Stimulated activated CD4-positive, alpha-beta T cell treated with anti-CD3 and anti-CD28 coated beads, Interleukin-12 subunit alpha, Interleukin-12 subunit beta, amount 100 ng/mL, for 24 hours (primary cell): ENCODE measurements around the gene SGF29.
"Not testable (repeated sequence)": the region's sequence is repeated elsewhere in the genome, so short reads cannot be mapped to it uniquely, and the experiment has no call there.

Experiments
- DNase-seq, 2 experiments: peaks; one replicate each; pipeline ENCODE4 v3.0.0-alpha.2; 2020; ENCODE audit warnings: low read depth in 2 of 2

SGF29 gene

DNA sequence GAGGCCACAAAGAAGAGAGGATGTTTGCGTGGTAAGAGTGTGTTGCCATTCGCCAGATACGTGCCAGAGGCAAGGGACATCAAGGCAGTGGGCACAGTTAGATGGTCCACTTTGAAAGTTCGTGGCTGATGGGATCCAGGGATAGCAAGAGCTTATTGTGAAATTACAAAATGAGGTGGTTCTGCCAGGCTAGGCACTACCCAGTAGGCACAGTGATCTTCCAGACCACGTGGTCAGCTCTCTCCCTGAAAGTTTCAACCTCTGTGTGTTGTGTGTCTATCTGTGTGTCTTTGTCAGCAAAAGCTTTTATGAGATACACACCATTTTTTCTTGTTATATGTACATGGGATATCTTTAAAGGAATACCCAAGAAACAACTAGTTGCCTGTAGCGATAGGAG is 9.5 kb downstream of the SGF29 start:
- DNase-seq, result no peak

DNA sequence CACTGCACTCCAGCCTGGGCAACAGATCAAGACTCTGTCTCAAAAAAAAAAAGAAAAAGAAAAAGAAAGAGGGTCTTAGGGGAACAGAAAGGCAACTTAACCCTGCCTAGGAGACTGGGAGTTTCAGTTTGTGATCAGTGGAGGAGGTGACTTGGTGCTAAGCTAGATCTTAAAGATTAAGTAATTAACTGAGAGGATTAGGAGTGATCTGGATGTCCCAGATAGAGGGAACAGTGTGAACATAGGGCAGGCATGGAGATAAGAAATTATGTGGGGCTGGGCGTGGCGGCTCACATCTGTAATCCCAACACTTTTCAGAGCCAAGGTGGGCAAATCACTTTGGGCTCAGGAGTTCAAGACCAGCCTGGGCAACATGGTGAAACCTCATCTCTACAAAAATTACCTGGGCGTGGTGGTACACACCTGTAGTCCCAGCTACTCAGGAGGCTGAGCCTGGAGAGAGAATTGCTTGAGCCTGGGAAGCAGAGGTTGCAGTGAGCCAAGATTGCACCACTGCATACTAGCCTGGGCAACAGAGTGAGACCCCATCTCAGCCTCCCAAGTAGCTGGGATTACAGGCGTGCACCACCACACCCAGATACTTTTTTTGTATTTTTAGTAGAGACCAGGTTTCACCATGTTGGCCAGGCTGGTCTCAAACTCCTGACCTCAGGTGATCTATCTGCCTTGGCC is 12.7 kb downstream of the SGF29 start:
- DNase-seq, result not testable (repeated sequence)

DNA sequence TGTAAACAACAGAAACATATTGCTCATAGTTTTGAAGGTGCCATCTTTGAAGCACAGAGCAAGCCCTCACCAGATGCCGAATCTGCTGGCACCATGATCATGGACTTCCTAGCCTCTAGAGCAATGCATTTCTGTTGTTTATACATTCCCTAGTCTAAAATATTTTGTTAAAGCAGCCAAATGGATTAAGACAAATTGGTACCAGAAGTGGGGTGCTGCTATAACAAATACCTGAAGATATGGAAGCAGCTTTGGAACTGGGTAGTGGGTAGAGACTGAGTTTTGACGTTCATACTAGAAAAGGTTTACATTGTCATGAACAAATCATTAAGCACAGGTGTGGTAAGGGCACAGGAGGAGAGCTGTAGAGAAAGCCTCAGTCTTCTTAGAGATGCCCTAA is 13.6 kb downstream of the SGF29 start:
- DNase-seq, result no peak

DNA sequence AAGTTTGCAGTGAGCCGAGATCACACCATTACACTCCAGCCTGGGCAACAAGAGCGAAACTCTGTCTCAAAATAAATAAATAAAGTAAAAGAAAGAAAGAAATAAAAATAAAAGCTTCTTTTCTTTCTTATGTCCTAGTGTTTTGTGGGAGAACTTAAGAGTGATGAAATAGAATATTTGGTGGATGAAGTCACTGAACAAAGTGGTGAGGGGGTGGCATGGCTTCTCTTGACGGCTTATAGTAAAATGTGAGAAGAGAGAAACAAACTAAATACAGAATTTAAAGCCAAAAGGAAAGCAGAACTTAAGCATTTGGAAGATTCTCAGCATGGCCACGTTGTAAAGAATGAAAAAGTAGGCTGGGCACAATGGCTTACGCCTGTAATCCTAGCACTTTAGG is 15.3 kb downstream of the SGF29 start:
- DNase-seq, result no peak

DNA sequence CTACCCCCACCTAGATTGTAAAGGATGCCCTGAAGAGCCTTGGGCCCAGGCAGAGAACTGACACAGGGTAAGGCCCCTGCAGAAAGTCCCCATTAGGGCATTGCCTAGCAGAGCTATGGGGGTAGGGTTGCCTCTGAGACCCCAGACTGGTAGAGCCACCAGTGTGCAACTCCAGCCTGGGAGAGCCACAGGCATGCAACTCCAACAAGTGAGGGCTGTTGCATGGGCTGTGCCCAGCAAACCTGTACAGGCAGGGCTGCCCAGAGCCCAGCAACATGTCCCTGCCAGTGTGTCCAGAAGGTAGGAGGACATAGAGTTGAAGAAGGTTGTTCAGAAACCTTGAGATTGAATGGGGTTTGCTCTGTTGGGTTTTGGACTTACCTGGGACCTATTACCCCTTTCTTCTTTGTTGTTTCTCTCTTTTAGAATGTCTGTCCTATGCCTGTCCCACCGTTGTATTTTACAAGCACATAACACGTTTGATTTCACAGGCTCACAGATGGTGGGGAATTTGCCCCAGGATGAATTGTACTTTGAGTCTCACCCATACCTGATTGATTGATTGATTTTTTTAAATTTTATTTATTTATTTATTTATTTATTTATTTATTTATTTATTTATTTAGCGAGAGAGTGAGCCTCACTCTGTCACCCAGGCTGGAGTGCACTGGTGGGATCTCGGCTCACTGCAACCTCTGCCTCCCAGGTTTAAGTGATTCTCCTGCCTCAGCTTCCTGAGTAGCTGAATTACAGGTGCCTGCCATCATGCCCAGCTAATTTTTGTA is 16.4 kb downstream of the SGF29 start:
- DNase-seq, result no peak

DNA sequence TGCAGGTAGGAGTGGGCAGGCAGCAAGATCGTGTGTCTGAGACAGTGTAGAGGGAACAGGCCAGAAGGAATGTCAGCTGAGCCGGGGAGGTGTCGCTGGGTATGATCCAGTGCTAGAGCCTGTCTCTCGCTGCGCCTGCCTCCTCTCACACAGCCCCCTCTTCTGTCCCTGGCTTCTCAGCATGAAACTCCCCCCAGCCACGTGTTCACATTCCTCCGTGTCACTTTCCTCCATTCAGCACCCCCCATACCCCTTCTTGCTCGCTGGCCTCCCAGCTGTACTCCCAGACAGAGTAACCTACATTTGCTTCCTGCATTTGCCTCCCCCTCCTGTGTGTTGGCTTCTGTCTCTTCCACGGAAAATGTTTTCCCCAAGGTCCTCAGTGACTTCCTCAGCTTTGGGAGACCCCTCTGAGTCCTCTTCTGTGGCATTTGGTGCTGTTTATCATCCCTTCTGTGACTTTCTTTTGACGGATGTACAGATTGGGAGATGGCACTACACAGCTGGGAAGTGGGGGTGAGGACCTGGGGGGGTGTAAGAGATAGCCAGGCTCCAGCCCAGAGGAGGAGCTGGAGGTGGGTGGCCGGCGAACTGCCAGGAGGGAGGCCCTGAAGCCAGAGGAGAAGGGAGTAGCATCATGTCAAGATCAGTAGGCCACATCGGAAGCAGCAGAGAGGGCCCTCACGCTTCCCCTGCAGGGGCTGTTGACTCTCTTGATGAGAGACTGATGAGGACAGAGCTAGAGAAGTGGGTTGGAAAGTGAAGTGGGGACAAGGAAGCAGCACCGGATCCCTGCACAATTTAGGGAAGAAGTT is 19.2 kb downstream of the SGF29 start:
- DNase-seq, result no peak

DNA sequence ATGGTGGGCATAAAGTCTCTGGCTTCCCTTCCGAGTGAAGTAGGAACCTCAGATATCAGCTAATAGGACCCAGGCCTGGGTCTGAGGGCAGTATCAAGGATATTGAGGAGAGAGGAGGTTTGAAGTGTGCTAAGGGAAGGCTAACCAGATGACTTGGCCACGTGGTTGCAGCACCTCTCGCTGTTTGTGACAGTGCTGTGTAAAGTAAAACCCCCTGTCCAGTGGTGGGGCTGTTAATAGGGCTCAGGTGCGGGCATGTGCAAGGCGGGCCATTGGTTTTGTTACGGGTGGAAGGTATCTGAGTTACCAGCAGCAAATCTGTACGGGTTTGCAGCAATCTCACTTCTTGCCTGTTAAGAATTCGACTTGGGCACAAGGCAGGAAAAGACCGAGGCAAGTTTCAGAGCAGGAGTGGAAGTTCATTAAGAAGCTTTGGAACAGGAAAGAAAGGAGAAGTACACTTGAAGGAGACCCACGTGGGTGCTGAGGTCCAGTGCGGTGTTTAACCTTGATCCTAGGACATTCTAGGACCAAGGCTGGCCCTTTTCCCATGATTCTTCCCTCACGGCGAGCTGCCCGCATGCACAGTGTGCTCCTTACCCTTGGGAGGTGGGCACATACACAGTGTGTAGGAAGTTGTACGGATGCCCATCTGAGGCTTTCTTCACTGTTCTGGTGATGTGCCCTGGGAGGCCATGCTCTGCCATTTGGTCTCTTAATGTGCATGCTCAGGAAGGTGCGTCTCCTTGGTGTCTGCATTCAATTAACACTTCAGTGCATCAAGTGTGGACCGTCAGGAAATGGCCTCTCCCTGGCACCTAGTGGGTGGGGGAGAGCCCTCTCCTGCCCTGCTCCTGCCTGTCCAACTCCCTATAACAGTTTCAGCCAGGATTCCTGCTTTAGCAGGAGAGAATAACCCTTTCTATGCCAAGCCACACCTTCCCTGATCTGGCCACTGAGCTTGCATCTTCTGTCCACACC is 20.3 kb downstream of the SGF29 start:
- no peak for DNase-seq

DNA sequence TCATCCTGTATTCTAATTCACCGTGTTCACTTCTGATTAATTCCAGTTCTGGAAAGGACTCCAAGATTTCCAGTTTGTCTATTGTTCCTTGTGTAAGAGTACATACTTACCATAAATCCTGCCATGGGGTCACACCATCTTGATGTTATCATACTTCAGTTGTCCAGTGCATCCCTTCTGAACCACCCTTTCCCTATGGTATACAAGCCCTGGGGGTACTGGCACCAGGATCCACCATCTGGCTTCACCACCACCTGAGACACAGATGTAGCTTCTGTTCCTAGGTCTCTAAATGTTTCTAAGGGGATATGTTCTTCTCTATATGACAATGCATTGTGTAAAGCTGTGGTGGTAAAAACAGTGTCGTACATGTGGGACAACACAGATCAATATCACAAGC is 21.2 kb downstream of the SGF29 start:
- DNase-seq, result no peak

DNA sequence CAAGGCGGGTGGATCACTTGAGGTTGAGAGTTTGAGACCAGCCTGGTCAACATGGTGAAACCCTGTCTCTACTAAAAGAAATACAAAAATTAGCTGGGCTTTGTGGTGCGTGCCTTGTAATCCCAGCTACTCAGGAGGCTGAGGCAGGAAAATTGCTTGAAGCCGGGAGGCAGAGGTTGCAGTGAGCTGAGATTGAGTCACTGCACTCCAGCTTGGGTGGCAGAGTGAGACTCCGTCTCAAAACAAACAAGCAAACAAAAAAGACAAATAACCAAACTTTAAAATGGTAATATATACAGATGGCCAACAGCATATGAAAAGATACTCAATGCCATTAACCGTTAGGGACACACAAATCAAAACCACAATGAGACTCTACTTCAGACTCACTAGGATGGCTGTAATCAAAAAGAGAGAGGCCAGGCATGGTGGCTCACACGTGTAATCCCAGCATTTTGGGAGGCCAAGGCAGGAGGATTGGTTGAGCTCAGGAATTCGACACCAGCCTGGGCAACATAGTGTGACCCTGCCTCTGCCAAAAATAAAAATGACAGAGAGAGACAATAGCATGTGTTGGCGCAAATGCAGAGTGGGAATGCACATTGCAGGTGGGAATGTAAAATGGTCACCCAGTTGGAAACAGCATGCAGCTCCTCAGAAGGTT is 21.9 kb downstream of the SGF29 start:
- no peak for DNase-seq

DNA sequence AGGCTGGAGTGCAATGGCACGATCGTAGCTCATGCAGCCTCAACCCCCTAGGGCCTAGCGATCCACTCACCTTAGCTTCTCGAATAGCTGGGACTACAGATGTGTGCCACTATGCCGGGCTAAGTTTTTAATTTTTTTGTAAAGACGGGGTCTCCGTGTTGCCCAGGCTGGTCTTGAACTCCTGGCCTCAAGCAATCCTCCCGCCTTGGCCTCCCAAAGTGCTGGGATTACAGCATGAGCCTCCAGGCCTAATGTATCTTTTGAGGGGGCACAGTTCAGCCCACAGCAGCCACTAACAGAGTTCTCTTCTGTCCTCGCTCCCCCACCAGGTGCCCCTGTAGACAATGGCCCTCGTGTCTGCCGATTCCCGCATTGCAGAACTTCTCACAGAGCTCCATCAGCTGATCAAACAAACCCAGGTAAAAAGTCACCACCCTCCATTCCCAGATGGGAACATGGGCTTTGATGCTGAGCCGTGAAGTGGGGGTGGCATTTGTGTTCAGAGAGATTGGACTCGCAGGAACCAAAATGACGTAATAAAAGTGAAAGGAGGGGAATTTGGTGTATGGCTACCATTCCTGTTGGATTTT is 27.1 kb downstream of the SGF29 start:
- DNase-seq, result no peak

DNA sequence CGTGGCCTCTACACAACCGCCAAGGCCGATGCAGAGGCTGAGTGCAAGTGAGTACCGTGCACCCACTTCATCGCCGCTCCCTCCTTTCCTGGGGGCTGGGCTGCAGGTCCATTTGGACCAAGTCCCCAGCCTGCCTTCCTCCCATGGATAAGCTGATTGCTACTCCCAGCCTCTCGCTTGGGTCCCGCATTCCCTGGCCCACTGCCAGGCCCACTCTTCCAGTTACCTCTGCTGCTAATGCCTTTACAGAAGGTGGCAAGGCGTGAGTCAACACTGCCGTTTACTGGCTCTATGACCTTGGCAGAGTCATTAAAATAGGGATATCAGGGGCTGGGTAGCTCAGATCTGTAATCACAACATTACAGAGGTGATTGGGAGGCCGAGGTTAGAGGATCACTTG is 32.0 kb downstream of the SGF29 start:
- no peak for DNase-seq

DNA sequence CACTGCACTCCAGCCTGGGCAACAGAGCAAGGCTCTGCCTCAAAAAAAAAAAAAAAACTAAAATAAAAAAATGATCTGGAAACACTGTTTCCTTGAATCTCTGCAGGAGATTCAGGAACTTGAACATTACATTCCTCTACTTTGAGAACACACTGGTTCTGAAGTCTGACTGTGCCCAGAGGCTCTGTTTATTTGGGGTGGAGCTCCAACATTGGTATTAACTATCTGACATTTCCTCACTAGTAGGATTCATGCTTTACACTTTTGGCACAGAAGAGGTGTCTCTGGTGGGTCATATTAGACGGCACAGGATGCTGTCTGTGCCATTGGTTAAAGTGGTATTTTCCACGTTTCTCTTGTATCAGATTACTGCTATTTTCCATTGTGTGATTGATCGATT is 32.7 kb downstream of the SGF29 start:
- no peak for DNase-seq

DNA sequence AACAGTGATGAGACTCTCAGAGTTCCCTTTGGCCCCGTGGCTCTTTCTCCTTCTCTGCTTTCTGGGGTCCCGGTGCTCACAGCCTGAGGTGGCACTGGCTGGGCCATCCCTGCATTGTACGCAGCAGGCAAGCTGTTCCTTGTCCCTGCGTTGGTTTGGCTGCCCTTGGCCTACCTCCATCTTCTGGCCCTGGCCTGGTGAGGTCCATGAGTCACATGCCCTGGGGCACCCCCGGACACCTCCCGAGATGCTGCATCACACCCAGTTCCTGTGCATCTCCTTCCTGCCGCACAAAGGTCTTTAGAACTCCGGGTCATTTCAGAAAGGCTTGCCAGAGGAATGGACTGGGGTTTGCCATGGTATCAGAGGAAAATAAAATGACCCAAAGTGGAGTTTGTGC is 33.7 kb downstream of the SGF29 start:
- no peak for DNase-seq

DNA sequence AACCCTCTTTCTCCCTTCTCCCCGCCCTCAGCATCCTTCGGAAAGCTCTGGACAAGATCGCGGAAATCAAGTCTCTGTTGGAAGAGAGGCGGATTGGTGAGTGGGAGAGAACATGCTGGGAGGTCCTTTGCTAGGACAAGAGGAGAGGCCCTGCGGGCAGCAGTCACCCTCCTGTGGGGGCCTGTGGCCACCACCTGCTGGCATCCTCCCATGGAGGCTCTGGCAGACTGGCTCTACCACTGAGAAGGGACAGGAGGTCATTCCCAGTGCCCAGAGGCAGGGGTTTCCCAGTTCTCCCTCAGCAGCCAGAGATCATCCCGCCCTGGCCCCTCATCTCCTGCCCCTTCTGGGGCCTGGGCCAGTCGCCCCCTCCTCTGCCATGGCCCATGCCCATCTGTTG is 35.3 kb downstream of the SGF29 start:
- DNase-seq, result no peak

DNA sequence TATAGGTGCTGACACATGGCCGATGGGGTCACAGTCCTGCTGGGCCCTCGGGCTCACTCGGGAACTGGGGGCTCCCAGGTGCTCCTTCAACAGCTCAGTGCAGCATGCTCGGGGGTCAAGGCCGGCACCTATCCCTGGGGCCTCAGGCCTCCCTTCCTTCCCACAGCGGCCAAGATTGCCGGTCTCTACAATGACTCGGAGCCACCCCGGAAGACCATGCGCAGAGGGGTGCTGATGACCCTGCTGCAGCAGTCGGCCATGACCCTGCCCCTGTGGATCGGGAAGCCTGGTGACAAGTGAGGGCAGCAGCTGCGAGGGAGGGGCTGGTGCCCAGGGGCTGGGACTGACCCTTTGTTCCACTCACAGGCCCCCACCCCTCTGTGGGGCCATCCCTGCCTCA is 36.2 kb downstream of the SGF29 start:
- DNase-seq, result no peak

DNA sequence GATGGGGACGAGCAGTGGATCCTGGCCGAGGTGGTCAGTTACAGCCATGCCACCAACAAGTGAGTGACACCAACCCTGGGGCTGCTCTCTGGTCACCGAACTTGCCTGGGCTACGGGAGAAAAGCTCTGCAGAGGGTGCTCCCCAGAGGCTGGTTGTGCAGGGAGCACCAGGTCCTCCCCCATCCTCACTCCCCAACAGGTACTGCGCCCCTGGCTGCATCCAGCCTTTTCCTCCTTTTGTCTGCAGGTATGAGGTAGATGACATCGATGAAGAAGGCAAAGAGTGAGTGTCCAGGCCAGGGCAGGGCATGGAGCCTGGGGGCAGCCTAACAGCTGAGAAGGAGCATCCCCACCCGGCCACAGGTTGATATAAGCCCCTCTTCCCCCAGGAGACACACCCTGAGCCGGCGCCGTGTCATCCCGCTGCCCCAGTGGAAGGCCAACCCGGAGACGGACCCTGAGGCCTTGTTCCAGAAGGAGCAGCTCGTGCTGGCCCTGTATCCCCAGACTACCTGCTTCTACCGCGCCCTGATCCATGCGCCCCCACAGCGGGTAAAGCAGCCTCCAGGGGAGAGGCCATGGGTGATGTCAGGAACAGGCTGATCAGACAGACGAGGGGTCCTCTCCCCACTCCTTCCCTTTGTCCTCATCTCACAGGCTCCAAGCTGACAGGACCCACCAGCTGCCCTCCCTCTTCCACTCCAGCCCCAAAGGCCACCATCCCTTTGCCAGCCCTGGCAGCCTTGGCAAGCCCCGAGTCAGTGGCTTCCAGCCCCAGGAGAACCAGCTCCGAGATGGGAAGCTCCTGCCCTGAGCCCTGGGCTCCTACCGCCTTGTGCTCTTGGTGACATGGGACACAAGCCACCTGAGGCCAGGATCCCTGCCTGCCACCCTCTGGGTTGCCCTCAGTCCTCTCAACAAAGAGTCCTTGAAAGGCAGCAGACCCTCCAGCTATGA is 36.9 kb downstream of the SGF29 start:
- no peak for DNase-seq

DNA sequence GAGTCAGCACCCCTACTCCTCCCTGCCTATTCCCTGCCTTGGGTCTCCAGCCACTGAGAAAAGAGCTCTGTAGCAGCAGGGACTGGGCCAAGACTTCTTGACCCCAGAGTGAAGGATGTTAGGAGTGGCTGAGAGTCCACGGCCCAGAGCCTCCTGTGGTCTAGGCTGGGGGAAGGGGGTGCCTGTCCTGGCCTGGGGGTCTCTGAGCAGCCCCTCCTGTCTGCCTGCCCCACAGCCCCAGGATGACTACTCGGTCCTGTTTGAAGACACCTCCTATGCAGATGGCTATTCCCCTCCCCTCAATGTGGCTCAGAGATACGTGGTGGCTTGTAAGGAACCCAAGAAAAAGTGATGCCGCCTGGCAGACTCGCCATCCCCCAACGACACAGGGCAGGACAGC is 37.6 kb downstream of the SGF29 start:
- no peak for DNase-seq

DNA sequence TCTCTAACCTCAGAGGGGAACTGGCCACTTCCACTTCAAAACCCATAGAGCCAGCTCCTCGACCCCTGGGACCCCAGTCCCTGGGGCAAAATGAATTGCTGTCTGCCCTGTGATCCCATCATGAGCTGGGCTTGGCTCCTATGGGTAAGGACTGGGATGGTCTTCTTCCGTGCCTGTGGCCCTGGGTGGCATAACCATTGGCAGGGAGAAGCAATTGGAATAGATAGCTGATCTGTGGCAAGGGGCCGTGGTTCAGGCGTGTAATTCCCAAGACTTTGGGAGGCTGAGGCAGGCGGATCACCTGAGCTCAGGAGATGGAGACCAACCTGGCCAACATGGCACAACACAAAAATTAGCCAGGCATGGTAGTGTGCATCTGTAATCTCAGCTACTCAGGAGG is 38.8 kb downstream of the SGF29 start:
- DNase-seq, result no peak

DNA sequence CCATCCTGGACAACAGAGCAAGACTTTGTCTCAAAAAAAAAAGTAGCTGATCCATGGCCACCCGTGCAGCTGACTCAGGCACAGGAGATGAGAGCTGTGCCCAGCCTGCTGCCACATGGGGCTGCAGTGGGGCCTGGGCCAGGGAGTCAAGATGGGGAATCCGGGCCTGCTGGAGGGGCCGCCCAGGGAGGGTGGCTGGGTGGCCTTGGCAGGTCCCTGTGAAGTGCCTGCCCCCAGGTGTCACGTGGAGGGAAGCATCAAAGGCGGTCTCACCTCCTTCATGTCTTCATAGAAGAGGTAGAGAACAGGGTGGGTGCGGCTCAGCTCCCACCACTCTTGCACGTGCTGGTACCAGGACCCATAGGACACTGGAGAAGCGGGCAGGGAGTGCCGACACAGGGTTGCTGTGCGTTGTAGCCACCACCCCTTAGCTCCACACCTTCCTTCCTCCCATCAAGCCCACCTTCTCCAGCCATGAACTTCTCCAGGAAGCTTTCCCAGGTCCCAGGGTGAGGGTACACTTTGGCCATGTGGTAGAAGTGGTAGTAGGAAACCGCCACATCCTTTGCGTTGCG is 39.3 kb downstream of the SGF29 start:
- no peak for DNase-seq
